HG02642 (cell line): ENCODE measurements around the gene PRKAG2.

Source experiments
- ATAC-seq: cut with Tn5 transposase; IDR thresholded peaks from one replicate; pipeline ENCODE4 v1.9.1; 2021; ENCODE audit warnings: mild to moderate bottlenecking; ENCODE audit not compliant: unreplicated experiment, poor library complexity

PRKAG2 gene

GRCh38 chr7:151675196-151675920 lies 201.6 kb downstream of the PRKAG2 start:
- no peak for ATAC-seq

- ATAC-seq = no peak
These were observed 202.6 kb downstream of the PRKAG2 start for GRCh38 chr7:151674161-151674920.

GRCh38 chr7:151673216-151673615 lies 203.7 kb downstream of the PRKAG2 start:
- no peak for ATAC-seq

GRCh38 chr7:151672716-151673115 lies 204.2 kb downstream of the PRKAG2 start:
- ATAC-seq = no peak

- ATAC-seq = no peak
These were observed 205.4 kb downstream of the PRKAG2 start for GRCh38 chr7:151671514-151671913.

GRCh38 chr7:151669762-151670161 lies 207.2 kb downstream of the PRKAG2 start:
- ATAC-seq = no peak

GRCh38 chr7:151666886-151667285 lies 210.0 kb downstream of the PRKAG2 start:
- no peak for ATAC-seq

- ATAC-seq = no peak
These were observed 211.5 kb downstream of the PRKAG2 start for GRCh38 chr7:151665368-151665767.

- ATAC-seq = no peak
These were observed 212.6 kb downstream of the PRKAG2 start for GRCh38 chr7:151664268-151664667.

- ATAC-seq = no peak
These were observed 213.4 kb downstream of the PRKAG2 start for GRCh38 chr7:151663382-151664100.

- ATAC-seq = no peak
These were observed 214.6 kb downstream of the PRKAG2 start for GRCh38 chr7:151662251-151662826.

- no peak for ATAC-seq
These were observed 215.3 kb downstream of the PRKAG2 start for GRCh38 chr7:151661587-151661986.

- ATAC-seq = no peak
These were observed 216.8 kb downstream of the PRKAG2 start for GRCh38 chr7:151660141-151660540.

GRCh38 chr7:151659219-151659618 lies 217.7 kb downstream of the PRKAG2 start:
- ATAC-seq = no peak

- no peak for ATAC-seq
These were observed 218.1 kb downstream of the PRKAG2 start for GRCh38 chr7:151658778-151659177.

GRCh38 chr7:151657173-151657572 lies 219.7 kb downstream of the PRKAG2 start:
- no peak for ATAC-seq

GRCh38 chr7:151655555-151655954 lies 221.4 kb downstream of the PRKAG2 start:
- ATAC-seq = no peak

GRCh38 chr7:151652111-151652510 lies 224.8 kb downstream of the PRKAG2 start:
- ATAC-seq = no peak

GRCh38 chr7:151650161-151650560 lies 226.8 kb downstream of the PRKAG2 start:
- ATAC-seq = no peak

- no peak for ATAC-seq
These were observed 228.5 kb downstream of the PRKAG2 start for GRCh38 chr7:151648429-151648828.

- ATAC-seq = no peak
These were observed 229.0 kb downstream of the PRKAG2 start for GRCh38 chr7:151647874-151648273.
